SK-N-SH (cell line): ENCODE data around the gene ABCA9.
"Not testable (repeated sequence)": the region's sequence is repeated elsewhere in the genome, so short reads cannot be mapped to it uniquely, and the experiment has no call there.

Source experiments
- CTCF ChIP-seq: fragments of 200-600 bp; sonication (generic); IDR thresholded peaks from 2 replicates; pipeline ENCODE4 v1.6.1; 2017; ENCODE audit warnings: antibody characterized with exemption, mild to moderate bottlenecking, moderate library complexity
- ELF1 ChIP-seq: IDR thresholded peaks from 2 replicates; pipeline ENCODE4 v1.4.0; 2012
- EP300 ChIP-seq, 2 experiments: IDR thresholded peaks; 2 replicates each; pipeline versions ENCODE4 v1.4.0 to v1.6.1; 2012; ENCODE audit warnings: borderline replicate concordance in 1 of 2, low read depth in 1 of 2, low read length in 1 of 2
- EZH2phosphoT487 ChIP-seq: fragments of 200-600 bp; sonication (generic); IDR thresholded peaks from 2 replicates; pipeline ENCODE4 v1.6.1; 2017; ENCODE audit warnings: low read depth, mixed run types, mild to moderate bottlenecking, antibody characterized with exemption, moderate library complexity, borderline replicate concordance
- FOXJ3 ChIP-seq: sonication (generic); formaldehyde crosslinking; IDR thresholded peaks from 2 replicates; pipeline ENCODE4 v1.5.1; 2020; ENCODE audit warnings: mild to moderate bottlenecking, missing genetic modification reagents
- MXI1 ChIP-seq: IDR thresholded peaks from 2 replicates; pipeline ENCODE4 v1.6.1; 2012; ENCODE audit warnings: mild to moderate bottlenecking, low read depth, low read length, improper control_type of control experiment
- POLR2AphosphoS5 ChIP-seq: IDR thresholded peaks from 2 replicates; pipeline ENCODE4 v1.6.1; 2012; ENCODE audit warnings: low read depth, low read length
- RCOR1 ChIP-seq: fragments of 150-350 bp; IDR thresholded peaks from 2 replicates; pipeline ENCODE4 v1.6.1; 2017; ENCODE audit warnings: antibody characterized with exemption, low read length
- RXRA ChIP-seq: IDR thresholded peaks from 2 replicates; pipeline ENCODE4 v1.4.0; 2012; ENCODE audit warnings: low read depth, mild to moderate bottlenecking, borderline replicate concordance
- SIN3A ChIP-seq: IDR thresholded peaks from 2 replicates; pipeline ENCODE4 v1.6.1; 2012; ENCODE audit warnings: low read depth, mild to moderate bottlenecking, low read length, moderate library complexity, borderline replicate concordance
- TAF1 ChIP-seq: IDR thresholded peaks from 2 replicates; pipeline ENCODE4 v1.6.1; 2012; ENCODE audit warnings: low read depth, mild to moderate bottlenecking, low read length, moderate library complexity, borderline replicate concordance
- ZBTB33 ChIP-seq: IDR thresholded peaks from 2 replicates; pipeline ENCODE4 v1.4.0; 2012; ENCODE audit warnings: low read depth, borderline replicate concordance

GRCh38 chr17:69073392-69073791 lies 12.7 kb upstream of the ABCA9 start:
- TF ChIP-seq MXI1; EZH2phosphoT487; SIN3A; TAF1; ELF1; RXRA; EP300 (IDR thresholded peaks at IDR 0.05; ENCODE audit: borderline replicate concordance in 1 of 2, low read depth in 1 of 2, low read length in 1 of 2); CTCF; POLR2AphosphoS5; FOXJ3; ZBTB33; RCOR1: not testable (repeated sequence)
